ENCODE results near the gene XPA. TPM values are rescaled to one million over a fixed set of nuclear protein-coding genes. Genes with fewer than 3 reads are reported as not detected.
"Not testable (repeated sequence)": the region's sequence is repeated elsewhere in the genome, so short reads cannot be mapped to it uniquely, and the experiment has no call there.

The XPA gene
- 6.3 and 8.5 TPM in 2 replicates for total RNA-seq (2014; rRNA removed)
- polyA plus RNA-seq (2012): 6.5 TPM

GRCh38 chr9:97696803-97697601, at the start of gene XPA:
XPA (minus strand) TSS chr9:97697340; CDS start chr9:97697292, 48 bp downstream.
- DNase-seq (ENCODE audit: low read depth): peak; percentile 92

- DNase-seq (ENCODE audit: low read depth): no peak
Measured at GRCh38 chr9:97744710-97745708, 47.9 kb upstream of the XPA start.

- DNase-seq (ENCODE audit: low read depth): not testable (repeated sequence)
Measured at GRCh38 chr9:97744025-97744424, 46.9 kb upstream of the XPA start.

- no peak for DNase-seq (ENCODE audit: low read depth)
Measured at GRCh38 chr9:97742545-97742944, 45.4 kb upstream of the XPA start.

GRCh38 chr9:97741947-97742346, 44.8 kb upstream of the XPA start:
- DNase-seq (ENCODE audit: low read depth): no peak

GRCh38 chr9:97740848-97741821, 44.0 kb upstream of the XPA start:
- no peak for DNase-seq (ENCODE audit: low read depth)

GRCh38 chr9:97737429-97737828, 40.3 kb upstream of the XPA start:
- DNase-seq (ENCODE audit: low read depth): peak; percentile 25

GRCh38 chr9:97735070-97735600, 38.0 kb upstream of the XPA start:
- no peak for DNase-seq (ENCODE audit: low read depth)

- DNase-seq (ENCODE audit: low read depth): no peak
Measured at GRCh38 chr9:97726716-97727115, 29.6 kb upstream of the XPA start.

- no peak for DNase-seq (ENCODE audit: low read depth)
Measured at GRCh38 chr9:97723819-97724218, 26.7 kb upstream of the XPA start.

- DNase-seq (ENCODE audit: low read depth): no peak
Measured at GRCh38 chr9:97722331-97722730, 25.2 kb upstream of the XPA start.

GRCh38 chr9:97721396-97721795, 24.3 kb upstream of the XPA start:
- no peak for DNase-seq (ENCODE audit: low read depth)

- no peak for DNase-seq (ENCODE audit: low read depth)
Measured at GRCh38 chr9:97717866-97718265, 20.7 kb upstream of the XPA start.

- DNase-seq (ENCODE audit: low read depth): peak; percentile 90
Measured at GRCh38 chr9:97714435-97714834, 17.3 kb upstream of the XPA start.

- DNase-seq (ENCODE audit: low read depth): no peak
Measured at GRCh38 chr9:97711223-97711626, 14.1 kb upstream of the XPA start.

GRCh38 chr9:97710356-97711222, 13.4 kb upstream of the XPA start:
- DNase-seq (ENCODE audit: low read depth): peak; percentile 53

GRCh38 chr9:97706246-97706645, 9.1 kb upstream of the XPA start:
- DNase-seq (ENCODE audit: low read depth): no peak

- DNase-seq (ENCODE audit: low read depth): peak; percentile 26
Measured at GRCh38 chr9:97705354-97705950, 8.3 kb upstream of the XPA start.

GRCh38 chr9:97704851-97705250, 7.7 kb upstream of the XPA start:
- no peak for DNase-seq (ENCODE audit: low read depth)

GRCh38 chr9:97704345-97704677, 7.2 kb upstream of the XPA start:
- DNase-seq (ENCODE audit: low read depth): no peak
